Ammon's horn (tissue), 1 donor: ENCODE data around the gene SCGB3A2.

Experiments
- DNase-seq: peaks from one replicate; pipeline ENCODE4 v3.0.0-alpha.2; 2016; ENCODE audit warnings: low spot score

Gene SCGB3A2

DNA sequence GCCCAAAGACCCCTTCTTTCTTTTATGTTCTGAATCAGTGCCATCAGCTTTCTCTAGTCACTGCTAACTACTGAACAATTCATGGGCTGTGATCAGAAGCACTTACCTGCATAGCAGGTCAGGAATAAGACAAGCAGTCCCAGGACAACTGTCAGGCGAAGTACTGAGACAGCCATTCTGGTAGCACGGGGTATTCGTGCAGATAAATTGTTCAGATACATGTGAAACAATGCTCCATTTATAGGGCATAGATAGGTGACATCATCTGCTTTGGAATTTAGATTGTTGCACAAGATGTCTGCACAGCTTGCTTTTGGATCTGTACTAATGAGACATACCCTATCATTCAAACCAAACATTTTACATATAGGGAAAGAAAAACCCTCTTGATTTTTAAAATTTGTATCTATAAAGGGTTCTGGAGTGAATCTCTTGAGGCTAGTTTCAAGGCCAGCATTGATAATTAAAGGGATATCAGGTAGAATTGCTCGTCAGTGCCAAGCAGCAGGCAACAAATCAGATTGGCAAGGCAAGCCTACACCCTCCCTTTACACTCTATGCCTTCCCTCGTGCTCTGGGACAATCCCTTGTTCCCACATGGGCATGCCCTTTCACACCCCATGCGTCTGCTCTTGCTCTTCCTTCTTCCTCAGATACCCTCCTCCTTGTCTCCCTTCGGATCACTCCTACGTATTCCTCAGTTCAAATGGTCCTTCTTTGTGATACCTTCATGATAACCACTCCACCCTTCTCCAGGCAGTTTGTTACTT, 28.0 kb downstream of the SCGB3A2 start, which contains the start of gene C5orf46:
C5orf46 (minus strand) TSS at position 213 of the 770 bp plus-strand sequence; CDS start at position 176, 37 bp downstream.
- peak; percentile 17 for DNase-seq

DNA sequence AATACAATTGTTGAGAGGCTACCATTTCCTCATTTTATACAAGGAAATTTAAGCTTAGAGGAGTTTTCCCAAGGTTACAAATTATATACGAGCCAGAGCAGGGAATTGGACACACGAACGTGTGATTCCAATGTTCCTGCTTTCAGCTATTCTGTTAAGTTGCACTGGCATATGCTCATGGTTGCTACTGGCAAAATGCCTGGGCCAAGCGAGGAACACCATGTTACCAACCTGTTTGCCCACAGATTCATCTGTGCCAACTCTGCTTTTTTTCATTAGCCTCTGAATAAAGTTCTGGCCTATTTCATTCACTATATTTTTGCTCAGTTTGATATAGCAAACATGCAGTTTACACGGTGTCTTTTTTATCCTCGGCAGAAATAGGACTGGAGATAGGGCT, 32.9 kb downstream of the SCGB3A2 start:
- peak; percentile 53 for DNase-seq

- no peak for DNase-seq
These were observed 33.5 kb downstream of the SCGB3A2 start for GRCh38 chr5:147912011-147912410.

GRCh38 chr5:147913786-147914185, 35.3 kb downstream of the SCGB3A2 start:
- DNase-seq, result no peak

- DNase-seq, result no peak
These were observed 39.7 kb downstream of the SCGB3A2 start for GRCh38 chr5:147918101-147918685.

DNA sequence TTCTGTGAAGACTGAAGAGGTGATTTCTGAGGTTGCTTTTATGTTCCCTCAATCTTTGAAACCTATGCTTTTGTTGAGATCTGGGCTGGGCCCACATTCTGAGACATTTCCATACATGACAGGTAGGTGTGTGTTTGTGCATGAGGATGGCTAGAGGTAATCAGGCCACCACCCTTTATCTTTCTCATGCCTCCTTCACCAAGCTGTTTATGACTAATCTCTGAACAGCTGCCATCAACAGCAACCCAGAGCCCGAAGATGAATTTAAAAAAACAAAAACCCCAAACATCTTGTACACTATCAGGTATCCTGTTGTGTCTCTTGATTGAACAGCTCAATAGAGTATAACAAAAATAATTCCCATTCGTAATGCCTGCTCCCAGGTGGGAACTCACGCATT, 40.4 kb downstream of the SCGB3A2 start:
- no peak for DNase-seq

DNA sequence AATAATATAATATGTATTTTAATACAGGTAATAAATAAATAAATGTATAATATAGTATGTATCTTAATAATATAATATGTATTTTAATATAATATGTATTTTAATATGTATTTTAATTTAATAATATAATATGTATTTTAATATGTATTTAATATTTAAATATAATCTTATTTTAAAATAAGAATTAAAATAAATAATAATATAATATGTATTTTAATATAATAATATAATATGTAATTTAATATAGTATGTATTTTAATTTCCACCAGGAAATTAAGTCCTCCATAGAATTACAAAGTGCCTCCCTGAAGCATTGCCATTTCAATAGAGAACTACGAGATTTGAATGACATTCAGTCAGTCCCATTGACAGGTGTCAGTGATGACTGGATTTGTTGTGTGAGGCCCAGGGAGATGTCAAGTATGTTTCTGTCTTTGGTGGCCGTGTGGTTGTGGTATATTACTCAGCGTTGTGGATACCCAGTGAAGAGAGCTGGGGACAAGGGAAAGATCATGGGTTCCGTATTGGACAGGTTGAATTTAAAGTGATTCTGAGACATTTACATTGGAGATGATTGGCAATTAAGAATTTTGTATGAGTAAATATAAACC, 42.0 kb downstream of the SCGB3A2 start:
- DNase-seq, result no peak

- DNase-seq, result no peak
These were observed 42.6 kb downstream of the SCGB3A2 start for GRCh38 chr5:147921136-147921535.

GRCh38 chr5:147925020-147925419, 46.5 kb downstream of the SCGB3A2 start:
- DNase-seq, result no peak

DNA sequence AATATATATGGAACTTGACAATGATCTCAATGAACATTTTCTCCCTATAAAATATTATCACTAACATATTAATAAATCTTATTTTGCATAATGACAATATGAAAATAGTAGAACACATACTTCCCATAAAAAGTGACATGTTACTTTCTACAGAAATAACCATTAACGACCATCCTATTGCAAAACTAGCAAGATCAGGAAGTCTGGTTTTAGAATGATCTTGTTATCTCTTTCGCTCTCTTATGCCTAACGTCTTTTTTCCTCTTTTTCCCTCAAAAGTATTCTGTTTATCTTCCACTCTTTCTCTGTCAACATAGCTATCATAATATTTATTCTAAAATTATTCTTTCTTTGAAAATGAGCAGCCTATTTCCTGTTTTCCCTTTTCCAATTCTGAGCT, 49.4 kb downstream of the SCGB3A2 start:
- DNase-seq, result no peak

GRCh38 chr5:147930769-147931168, 52.3 kb downstream of the SCGB3A2 start:
- peak; percentile 37 for DNase-seq
